BLaER1 (cell line): Measurements from ENCODE around the gene HGFAC.

Experiments used
- H3K27ac ChIP-seq: shearing (Covaris generic); formaldehyde crosslinking; 2 replicates; pipeline ENCODE4 v1.8.1; 2022
- H3K27me3 ChIP-seq: shearing (Covaris generic); formaldehyde crosslinking; 2 replicates; pipeline ENCODE4 v1.8.1; 2022
- H3K36me3 ChIP-seq: shearing (Covaris generic); formaldehyde crosslinking; 2 replicates; pipeline ENCODE4 v1.8.1; 2022
- H3K4me1 ChIP-seq: shearing (Covaris generic); formaldehyde crosslinking; 2 replicates; pipeline ENCODE4 v1.8.1; 2022
- H3K4me2 ChIP-seq: shearing (Covaris generic); formaldehyde crosslinking; 2 replicates; pipeline ENCODE4 v1.8.1; 2022
- H3K4me3 ChIP-seq: shearing (Covaris generic); formaldehyde crosslinking; 2 replicates; pipeline ENCODE4 v1.8.1; 2022
- H3K9ac ChIP-seq: shearing (Covaris generic); formaldehyde crosslinking; 2 replicates; pipeline ENCODE4 v1.8.1; 2022
- H3K9me3 ChIP-seq: shearing (Covaris generic); formaldehyde crosslinking; 2 replicates; pipeline ENCODE4 v1.8.1; 2022
- H4K20me1 ChIP-seq: shearing (Covaris generic); formaldehyde crosslinking; 2 replicates; pipeline ENCODE4 v1.8.1; 2022
- Cebpa-rat ChIP-seq: shearing (Covaris generic); IDR thresholded peaks from 2 replicates; pipeline ENCODE4 v1.8.1; 2022

Gene HGFAC

DNA sequence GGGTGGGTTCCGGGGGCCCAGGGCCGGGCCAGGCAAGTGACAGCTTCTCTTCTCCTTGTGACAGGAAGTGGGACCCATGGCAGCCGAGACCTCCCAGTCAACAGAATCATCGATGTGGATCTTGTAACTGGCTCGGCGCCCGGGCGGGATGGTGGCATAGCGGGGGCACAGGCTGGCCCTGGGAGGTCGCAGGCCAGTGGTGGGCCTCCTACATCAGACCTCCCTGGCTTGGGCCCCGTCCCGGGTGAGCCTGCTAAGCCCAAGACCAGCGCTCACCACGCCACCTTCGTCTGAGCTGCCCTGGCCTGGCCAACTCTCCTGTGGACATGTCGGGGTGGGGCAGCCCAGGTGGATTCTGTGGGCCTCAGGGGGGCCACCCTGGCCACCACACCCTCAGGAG lies 2.4 kb upstream of the HGFAC start:
- Histone ChIP-seq H3K9ac (peak overlapping the region; percentile 57), H3K27ac (peak overlapping the region; percentile 68), H3K4me3 (peak overlapping the region; percentile 18; the same call in 1 of the 2 replicates), H3K4me1 (peaks cover 76% of the 10 kb centered on the region), H3K4me2 (peak overlapping the region; percentile 85), H3K27me3 (no peaks in the 10 kb centered on the region), H3K9me3 (no peaks in the 10 kb centered on the region), H4K20me1 (peaks cover 39% of the 10 kb centered on the region), H3K36me3 (peaks cover 7% of the 10 kb centered on the region; the same call in 1 of the 2 replicates)
- TF ChIP-seq Cebpa-rat = no peak

DNA sequence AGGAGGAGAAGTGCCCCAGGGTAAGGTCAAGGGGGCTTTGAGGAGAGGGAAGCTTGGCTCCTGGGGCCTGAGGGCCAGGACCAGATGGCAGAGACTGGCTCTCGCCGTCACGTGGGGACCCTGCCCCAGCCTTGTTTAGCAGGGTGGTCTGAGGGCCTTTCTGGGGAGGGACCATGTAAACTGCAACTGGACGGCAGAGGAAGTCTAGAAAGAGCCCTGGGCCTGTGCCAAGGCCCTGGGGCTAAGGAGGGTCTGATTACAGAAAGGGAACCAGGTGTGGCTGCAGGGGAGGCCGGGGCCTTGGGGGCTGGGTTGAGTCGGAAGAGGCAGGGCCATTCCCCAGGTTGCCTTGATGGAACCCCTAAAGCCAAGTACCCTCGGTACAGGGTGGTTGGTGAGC lies 1.8 kb upstream of the HGFAC start:
- Histone ChIP-seq H3K9ac (peak overlapping the region; percentile 57; the same call in 1 of the 2 replicates), H3K27me3 (no peaks in the 10 kb centered on the region), H3K27ac (peak overlapping the region; percentile 68), H3K4me1 (peaks cover 69% of the 10 kb centered on the region), H3K4me2 (peak overlapping the region; percentile 85), H3K9me3 (no peaks in the 10 kb centered on the region), H3K36me3 (peaks cover 1% of the 10 kb centered on the region; the same call in 1 of the 2 replicates), H3K4me3 (no peak overlapping the region), H4K20me1 (peaks cover 33% of the 10 kb centered on the region)
- no peak for TF ChIP-seq Cebpa-rat

DNA sequence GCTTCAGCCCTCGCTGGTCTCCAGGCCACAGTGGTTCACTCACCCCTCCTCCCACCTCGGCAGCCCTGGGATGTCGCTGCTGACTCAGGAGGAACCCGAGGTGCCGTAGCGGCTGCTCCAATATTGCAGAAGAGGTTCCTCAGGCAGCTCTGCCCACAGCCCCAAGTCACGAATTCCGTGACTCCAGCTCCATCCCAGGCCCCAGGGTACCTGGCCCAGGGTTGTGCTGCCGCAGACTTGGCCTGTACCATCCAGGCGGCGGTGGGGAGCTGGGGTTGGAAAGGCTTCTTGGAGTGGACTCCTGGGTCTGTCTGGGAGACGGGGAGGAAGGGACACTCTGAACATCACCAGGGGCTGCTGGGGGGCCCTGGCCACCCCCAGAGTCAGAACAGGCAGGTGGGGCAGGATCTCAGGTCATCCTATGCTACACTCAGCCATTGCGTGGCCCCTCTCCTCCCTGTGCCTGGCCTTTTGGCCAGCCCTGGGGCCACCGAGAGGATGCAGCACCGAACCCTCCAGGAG lies 728 bp upstream of the HGFAC start:
- no peak for TF ChIP-seq Cebpa-rat
- H3K9me3 ChIP-seq = no peaks in the 10 kb centered on the region
- H3K4me3 ChIP-seq = no peak overlapping the region
- H3K4me2 ChIP-seq = no peak overlapping the region
- no peak overlapping the region for H3K27ac ChIP-seq
- H3K4me1 ChIP-seq = peaks cover 59% of the 10 kb centered on the region
- H4K20me1 ChIP-seq = peaks cover 22% of the 10 kb centered on the region
- H3K36me3 ChIP-seq = no peaks in the 10 kb centered on the region; the same call in 1 of the 2 replicates
- no peaks in the 10 kb centered on the region for H3K27me3 ChIP-seq
- H3K9ac ChIP-seq = no peak overlapping the region

DNA sequence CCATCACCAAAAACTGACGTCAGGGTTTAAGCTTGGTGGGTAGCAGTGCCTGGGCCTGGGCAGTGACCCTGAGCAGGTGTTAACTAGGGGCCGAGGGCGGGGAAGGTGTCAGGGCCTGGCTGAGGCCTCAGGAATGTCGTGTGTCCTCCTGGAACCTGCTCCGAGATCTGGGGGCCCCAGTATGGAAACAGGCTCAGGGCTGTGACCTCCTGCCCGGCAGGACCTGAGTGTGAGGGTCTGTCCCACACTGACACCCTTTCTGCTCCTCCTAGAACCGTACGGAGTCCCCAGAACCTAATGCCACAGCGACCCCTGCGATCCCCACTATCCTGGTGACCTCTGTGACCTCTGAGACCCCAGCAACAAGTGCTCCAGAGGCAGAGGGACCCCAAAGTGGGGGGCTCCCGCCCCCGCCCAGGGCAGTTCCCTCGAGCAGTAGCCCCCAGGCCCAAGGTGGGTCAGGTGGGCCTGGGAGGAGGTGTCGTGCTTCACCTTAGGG lies 741 bp downstream of the HGFAC start:
- TF ChIP-seq Cebpa-rat = no peak
- H3K36me3 ChIP-seq = no peaks in the 10 kb centered on the region
- peak overlapping the region; percentile 17; the same call in 1 of the 2 replicates for H3K4me2 ChIP-seq
- H3K4me3 ChIP-seq = no peak overlapping the region
- peaks cover 8% of the 10 kb centered on the region; the same call in 1 of the 2 replicates for H4K20me1 ChIP-seq
- H3K9ac ChIP-seq = no peak overlapping the region
- H3K27me3 ChIP-seq = no peaks in the 10 kb centered on the region
- 0 out of 2 replicates have a peak overlapping the region, but pooled peaks have one; percentile 30 for H3K27ac ChIP-seq
- no peaks in the 10 kb centered on the region for H3K9me3 ChIP-seq
- H3K4me1 ChIP-seq = peaks cover 51% of the 10 kb centered on the region

DNA sequence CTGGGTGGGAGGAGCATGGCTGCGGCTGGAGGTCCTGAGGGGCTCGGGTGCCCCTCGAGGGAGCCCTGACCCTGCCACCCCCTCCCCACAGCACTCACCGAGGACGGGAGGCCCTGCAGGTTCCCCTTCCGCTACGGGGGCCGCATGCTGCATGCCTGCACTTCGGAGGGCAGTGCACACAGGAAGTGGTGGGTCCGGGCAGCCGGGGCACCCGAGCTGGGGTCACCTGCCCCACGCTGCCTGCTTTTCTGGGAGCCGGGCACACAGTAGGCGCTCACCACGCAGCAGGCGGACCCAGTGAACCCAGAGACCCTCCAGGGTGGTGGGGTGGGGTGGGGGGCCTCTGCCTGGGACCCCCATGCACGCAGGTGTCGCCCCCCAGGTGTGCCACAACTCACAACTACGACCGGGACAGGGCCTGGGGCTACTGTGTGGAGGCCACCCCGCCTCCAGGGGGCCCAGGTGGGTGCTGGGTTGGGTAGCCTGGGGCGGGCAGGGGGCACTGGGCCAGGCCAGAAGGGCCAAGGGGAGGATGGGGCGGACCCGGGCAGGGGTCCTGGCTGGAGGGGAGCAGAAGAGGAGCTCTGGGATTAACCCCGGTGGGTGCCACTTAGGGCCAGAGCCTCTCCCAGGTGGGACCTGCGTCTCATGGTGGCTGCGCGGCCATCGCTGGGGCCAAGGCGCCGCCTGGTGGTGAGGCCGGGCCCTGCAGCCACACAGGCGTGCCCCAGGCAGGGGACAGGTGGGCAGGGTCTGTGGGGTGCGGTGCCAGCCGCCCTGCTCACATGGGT lies 1.4 kb downstream of the HGFAC start:
- Histone ChIP-seq H3K4me3 (no peak overlapping the region), H3K27me3 (no peaks in the 10 kb centered on the region), H4K20me1 (peaks cover 8% of the 10 kb centered on the region; the same call in 1 of the 2 replicates), H3K27ac (0 out of 2 replicates have a peak overlapping the region, but pooled peaks have one; percentile 30), H3K9ac (no peak overlapping the region), H3K4me1 (peaks cover 51% of the 10 kb centered on the region), H3K36me3 (no peaks in the 10 kb centered on the region), H3K4me2 (peak overlapping the region; percentile 17; the same call in 1 of the 2 replicates), H3K9me3 (no peaks in the 10 kb centered on the region)
- no peak for TF ChIP-seq Cebpa-rat

DNA sequence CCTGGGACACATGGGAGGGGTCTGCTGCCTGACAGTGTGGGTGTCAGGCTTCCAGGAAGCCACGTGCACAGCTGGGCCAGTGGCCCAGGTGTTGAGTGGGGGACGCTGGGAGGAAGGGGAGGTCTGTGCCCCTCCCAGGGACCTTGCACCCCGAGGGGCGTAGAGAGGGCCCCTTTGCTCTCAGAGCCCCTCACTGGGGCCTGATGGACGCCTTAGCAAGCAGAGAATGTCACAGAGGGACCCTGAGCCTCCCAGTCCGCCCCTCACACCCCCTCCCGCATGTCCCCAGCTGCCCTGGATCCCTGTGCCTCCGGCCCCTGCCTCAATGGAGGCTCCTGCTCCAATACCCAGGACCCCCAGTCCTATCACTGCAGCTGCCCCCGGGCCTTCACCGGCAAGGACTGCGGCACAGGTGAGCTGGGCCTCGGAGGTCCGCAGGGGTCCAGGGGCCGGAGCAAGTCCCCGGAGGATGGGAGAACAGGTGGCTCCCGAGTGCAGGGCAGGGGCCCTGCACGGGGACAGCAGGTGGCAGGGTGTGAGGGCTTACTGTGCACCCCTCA lies 2.1 kb downstream of the HGFAC start:
- no peaks in the 10 kb centered on the region for H3K27me3 ChIP-seq
- no peak overlapping the region for H3K27ac ChIP-seq
- peaks cover 51% of the 10 kb centered on the region for H3K4me1 ChIP-seq
- H3K4me3 ChIP-seq = no peak overlapping the region
- no peak overlapping the region; the same call in 1 of the 2 replicates for H3K4me2 ChIP-seq
- H3K36me3 ChIP-seq = no peaks in the 10 kb centered on the region
- peaks cover 8% of the 10 kb centered on the region; the same call in 1 of the 2 replicates for H4K20me1 ChIP-seq
- no peaks in the 10 kb centered on the region for H3K9me3 ChIP-seq
- no peak overlapping the region for H3K9ac ChIP-seq
- TF ChIP-seq Cebpa-rat = no peak

DNA sequence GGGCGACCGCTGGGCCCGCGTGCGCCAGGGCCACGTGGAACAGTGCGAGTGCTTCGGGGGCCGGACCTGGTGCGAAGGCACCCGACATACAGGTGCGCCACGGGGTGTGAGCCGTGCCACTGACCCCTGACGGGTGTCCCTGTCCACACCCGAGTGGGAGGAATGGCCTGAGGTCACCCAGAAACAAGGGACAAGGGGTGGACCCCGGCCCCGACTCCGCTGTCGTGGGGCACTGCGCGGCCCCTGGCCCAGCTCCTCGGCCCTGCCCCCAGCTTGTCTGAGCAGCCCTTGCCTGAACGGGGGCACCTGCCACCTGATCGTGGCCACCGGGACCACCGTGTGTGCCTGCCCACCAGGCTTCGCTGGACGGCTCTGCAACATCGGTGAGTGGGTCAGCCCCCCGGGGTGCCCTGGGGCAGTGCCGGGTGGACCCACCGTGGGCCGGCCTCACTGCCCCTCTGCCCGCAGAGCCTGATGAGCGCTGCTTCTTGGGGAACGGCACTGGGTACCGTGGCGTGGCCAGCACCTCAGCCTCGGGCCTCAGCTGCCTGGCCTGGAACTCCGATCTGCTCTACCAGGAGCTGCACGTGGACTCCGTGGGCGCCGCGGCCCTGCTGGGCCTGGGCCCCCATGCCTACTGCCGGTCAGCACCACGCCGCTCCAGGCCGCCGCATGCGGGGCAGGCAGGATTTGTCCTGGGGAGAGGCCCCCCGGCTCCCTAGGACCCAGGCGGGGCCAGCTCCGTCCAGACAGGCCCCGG lies 2.8 kb downstream of the HGFAC start:
- no peak overlapping the region for H3K4me3 ChIP-seq
- H3K4me1 ChIP-seq = peaks cover 51% of the 10 kb centered on the region
- peaks cover 7% of the 10 kb centered on the region; the same call in 1 of the 2 replicates for H4K20me1 ChIP-seq
- no peaks in the 10 kb centered on the region for H3K9me3 ChIP-seq
- H3K4me2 ChIP-seq = no peak overlapping the region
- no peak for TF ChIP-seq Cebpa-rat
- H3K9ac ChIP-seq = no peak overlapping the region
- no peaks in the 10 kb centered on the region for H3K36me3 ChIP-seq
- H3K27ac ChIP-seq = no peak overlapping the region
- no peaks in the 10 kb centered on the region for H3K27me3 ChIP-seq

DNA sequence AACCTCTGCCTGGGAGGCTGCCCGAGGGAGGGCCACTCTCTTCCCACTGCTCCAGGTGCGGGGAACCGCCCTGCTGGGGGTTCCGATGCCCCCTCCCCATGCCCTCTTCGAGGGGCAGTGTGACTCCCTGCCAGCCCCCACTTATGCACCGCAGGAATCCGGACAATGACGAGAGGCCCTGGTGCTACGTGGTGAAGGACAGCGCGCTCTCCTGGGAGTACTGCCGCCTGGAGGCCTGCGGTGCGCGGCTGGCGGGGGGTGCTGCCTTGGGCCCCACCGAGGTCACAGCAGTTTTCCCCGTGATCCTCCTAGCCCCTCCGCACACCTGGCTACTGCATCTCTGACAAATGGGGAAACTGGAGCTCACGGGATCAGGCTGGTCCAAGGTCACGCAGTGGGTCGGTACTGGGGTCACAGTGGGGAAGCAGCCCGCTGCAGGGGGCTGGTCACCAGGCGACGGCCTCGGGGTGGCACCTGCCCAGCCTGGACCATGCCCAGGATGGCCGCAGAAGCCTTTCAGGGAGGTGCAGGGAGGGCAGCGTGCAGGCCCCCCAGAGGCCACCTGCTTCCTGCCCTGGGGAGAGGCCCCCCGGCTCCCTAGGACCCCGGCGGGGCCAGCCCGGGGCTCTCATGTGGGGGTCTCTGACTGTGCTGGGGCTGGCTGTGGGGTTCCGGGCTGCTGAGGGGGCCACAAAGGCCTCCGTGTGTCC lies 3.5 kb downstream of the HGFAC start:
- H4K20me1 ChIP-seq = no peaks in the 10 kb centered on the region
- H3K9me3 ChIP-seq = no peaks in the 10 kb centered on the region
- H3K27me3 ChIP-seq = no peaks in the 10 kb centered on the region
- H3K4me3 ChIP-seq = no peak overlapping the region
- H3K9ac ChIP-seq = no peak overlapping the region
- TF ChIP-seq Cebpa-rat = no peak
- H3K4me1 ChIP-seq = peaks cover 51% of the 10 kb centered on the region
- H3K27ac ChIP-seq = no peak overlapping the region
- no peaks in the 10 kb centered on the region for H3K36me3 ChIP-seq
- H3K4me2 ChIP-seq = no peak overlapping the region
